Liver (tissue), 9 donors: ENCODE measurements around the gene ANKDD1A. TPM values are rescaled to one million over a fixed set of nuclear protein-coding genes. Genes with fewer than 3 reads are reported as not detected.

Source experiments
- DNase-seq: peaks from one replicate; pipeline ENCODE4 v3.0.0-alpha.2; 2017; ENCODE audit warnings: low spot score
- H3K27ac ChIP-seq, 2 donors: one replicate each; pipeline ENCODE4 v1.7.0; 2013; ENCODE audit warnings: inconsistent platforms in 2 of 2, low read length in 2 of 2, control low read depth in 1 of 2, low read depth in 1 of 2, mild to moderate bottlenecking in 1 of 2
- H3K27me3 ChIP-seq, 4 donors: one replicate each; pipeline versions ENCODE4 v1.6.1 to v1.7.0; 2013; ENCODE audit warnings: low read length in 3 of 4, inconsistent platforms in 1 of 4, mild to moderate bottlenecking in 1 of 4, moderate library complexity in 1 of 4; ENCODE audit not compliant: control insufficient read depth in 4 of 4, insufficient read depth in 4 of 4
- H3K36me3 ChIP-seq, 4 donors: one replicate each; pipeline versions ENCODE4 v1.6.1 to v1.7.0; 2013; ENCODE audit warnings: low read length in 3 of 4, mild to moderate bottlenecking in 3 of 4, low read depth in 1 of 4, moderate library complexity in 1 of 4; ENCODE audit not compliant: control insufficient read depth in 4 of 4, insufficient read depth in 3 of 4
- H3K4me1 ChIP-seq, 4 donors: one replicate each; pipeline versions ENCODE4 v1.6.1 to v1.7.0; 2013; ENCODE audit warnings: low read length in 3 of 4, mild to moderate bottlenecking in 3 of 4, moderate library complexity in 1 of 4; ENCODE audit not compliant: control insufficient read depth in 4 of 4, insufficient read depth in 4 of 4
- H3K4me3 ChIP-seq, 3 donors: one replicate each; pipeline versions ENCODE4 v1.6.1 to v1.7.0; 2013; ENCODE audit warnings: low read length in 3 of 3, control low read depth in 1 of 3, low read depth in 1 of 3, mild to moderate bottlenecking in 1 of 3
- H3K9ac ChIP-seq, 2 donors: one replicate each; pipeline ENCODE4 v1.7.0; 2013; ENCODE audit warnings: low read length in 2 of 2, mild to moderate bottlenecking in 2 of 2, moderate library complexity in 2 of 2, control low read depth in 1 of 2, low read depth in 1 of 2
- H3K9me3 ChIP-seq, 4 donors: one replicate each; pipeline versions ENCODE4 v1.6.1 to v1.7.0; 2013; ENCODE audit warnings: low read length in 3 of 4; ENCODE audit not compliant: control insufficient read depth in 4 of 4
- ATF3 ChIP-seq: IDR thresholded peaks from 2 replicates; pipeline ENCODE4 v1.6.1; 2016; ENCODE audit warnings: antibody characterized with exemption
- CTCF ChIP-seq: fragments of 150-350 bp; IDR thresholded peaks from 2 replicates; pipeline ENCODE4 v1.5.1; 2017; ENCODE audit warnings: improper control_type of control experiment, low read depth, low read length; ENCODE audit not compliant: missing input control
- EGR1 ChIP-seq, 2 donors: IDR thresholded peaks; 2 replicates each; pipeline ENCODE4 v1.6.1; 2016 to 2018; ENCODE audit warnings: antibody characterized with exemption in 2 of 2, low read depth in 2 of 2
- FOXA1 ChIP-seq: IDR thresholded peaks from 2 replicates; pipeline ENCODE4 v1.6.1; 2016; ENCODE audit warnings: antibody characterized with exemption
- FOXA2 ChIP-seq: IDR thresholded peaks from 2 replicates; pipeline ENCODE4 v1.6.1; 2016; ENCODE audit warnings: antibody characterized with exemption
- GABPA ChIP-seq, 2 donors: IDR thresholded peaks in 1 of 2; conservative IDR thresholded peaks in 1 of 2; 2 replicates each; pipeline ENCODE4 v1.6.1; 2016; ENCODE audit warnings: antibody characterized with exemption in 2 of 2, mild to moderate bottlenecking in 1 of 2, moderate library complexity in 1 of 2
- HNF4A ChIP-seq, 2 donors: conservative IDR thresholded peaks; 2 replicates each; pipeline ENCODE4 v1.6.1; 2016; ENCODE audit warnings: antibody characterized with exemption in 2 of 2, mild to moderate bottlenecking in 2 of 2
- HNF4G ChIP-seq: IDR thresholded peaks from 2 replicates; pipeline ENCODE4 v1.6.1; 2016; ENCODE audit warnings: antibody characterized with exemption
- JUND ChIP-seq, 2 donors: IDR thresholded peaks; 2 replicates each; pipeline ENCODE4 v1.6.1; 2016; ENCODE audit warnings: antibody characterized with exemption in 2 of 2
- MAX ChIP-seq: IDR thresholded peaks from 2 replicates; pipeline ENCODE4 v1.6.1; 2016; ENCODE audit warnings: antibody characterized with exemption
- NR2F2 ChIP-seq: IDR thresholded peaks from 2 replicates; pipeline ENCODE4 v1.6.1; 2016; ENCODE audit warnings: antibody characterized with exemption
- RAD21 ChIP-seq, 2 donors: IDR thresholded peaks; 2 replicates each; pipeline ENCODE4 v1.6.1; 2016; ENCODE audit warnings: antibody characterized with exemption in 2 of 2, mild to moderate bottlenecking in 2 of 2
- RXRA ChIP-seq, 2 donors: IDR thresholded peaks; 2 replicates each; pipeline ENCODE4 v1.6.1; 2017 to 2018; ENCODE audit warnings: antibody characterized with exemption in 2 of 2, mild to moderate bottlenecking in 1 of 2
- SP1 ChIP-seq: IDR thresholded peaks from 2 replicates; pipeline ENCODE4 v1.6.1; 2018; ENCODE audit warnings: antibody characterized with exemption, mild to moderate bottlenecking
- TAF1 ChIP-seq: conservative IDR thresholded peaks from 2 replicates; pipeline ENCODE4 v1.6.1; 2016; ENCODE audit warnings: antibody characterized with exemption, mild to moderate bottlenecking
- YY1 ChIP-seq: IDR thresholded peaks from 2 replicates; pipeline ENCODE4 v1.6.1; 2016; ENCODE audit warnings: antibody characterized with exemption, mild to moderate bottlenecking
- ZBTB33 ChIP-seq: IDR thresholded peaks from 2 replicates; pipeline ENCODE4 v1.6.1; 2016; ENCODE audit warnings: antibody characterized with exemption
- WGBS: extraction: QIAGEN DNeasy Blood & Tissue Kit; methylation state at CpG from one replicate; pipeline ENCODE4 v1.1.7; 2013; 5-methylcytosine and 5-hydroxymethylcytosine counted together
- polyA plus RNA-seq, 2 donors: library from polyadenylated mRNA; stranded (reverse) in 1 of 2; unstranded in 1 of 2; fragments of 200-250 nt in 1 of 2; fragments of >200 nt in 1 of 2; fragmentation: Nextera tagmentation in 1 of 2; extraction: Ambion mirVana in 1 of 2; gene quantifications; one replicate each; pipeline versions ENCODE4 v1.2.1 to v1.2.3, GENCODE V29; 2013 to 2015
- total RNA-seq, 2 donors: library from RNA; depleted of rRNA; stranded (reverse); fragments of >200 nt; gene quantifications; one replicate each; pipeline ENCODE4 v1.2.3, GENCODE V29; 2014
- donor health status: healthy.
- donor health status: healthy.
- donor health status: healthy.
- donor health status: healthy.
- donor health status: healthy.

Gene ANKDD1A
- total and polyA plus RNA-seq, 4 donors = 0.32 to 1.0 (median 0.59) TPM

- Histone ChIP-seq H3K36me3 (no peaks in the 10 kb centered on the region), H3K27ac (no peak overlapping the region), H3K4me1 (peaks cover 3 to 12% (median 4%) of the 10 kb centered on the region in 4 donors), H3K9me3 (no peaks in the 10 kb centered on the region), H3K9ac (no peak overlapping the region), H3K27me3 (no peaks in the 10 kb centered on the region), H3K4me3 (no peak overlapping the region)
- TF ChIP-seq NR2F2 = no peak
- TF ChIP-seq FOXA2 = no peak
- TF ChIP-seq TAF1 = no peak
- TF ChIP-seq EGR1 (IDR thresholded peaks at IDR 0.05; ENCODE audit: low read depth in 2 of 2) = no peak
- no peak for TF ChIP-seq GABPA (IDR thresholded peaks at IDR 0.05 in 1 of 2, conservative IDR thresholded peaks at IDR 0.05 in 1 of 2)
- no peak for TF ChIP-seq ATF3
- TF ChIP-seq HNF4A (conservative IDR thresholded peaks at IDR 0.05) = no peak
- no peak for TF ChIP-seq YY1
- no peak for TF ChIP-seq FOXA1
- TF ChIP-seq ZBTB33 = no peak
- no peak for TF ChIP-seq JUND (IDR thresholded peaks at IDR 0.05)
- no peak for TF ChIP-seq RXRA (IDR thresholded peaks at IDR 0.05)
- no peak for DNase-seq
- 72% methylated on average over 13 of the region's 13 CpGs for WGBS
These were observed 4.0 kb downstream of the ANKDD1A start for GRCh38 chr15:64915518-64916227.

GRCh38 chr15:64916365-64916764, 4.7 kb downstream of the ANKDD1A start:
- H3K27me3 ChIP-seq = no peaks in the 10 kb centered on the region
- H3K27ac ChIP-seq = no peak overlapping the region
- H3K4me1 ChIP-seq = peaks cover 2 to 9% (median 3%) of the 10 kb centered on the region in 4 donors
- H3K9me3 ChIP-seq = no peaks in the 10 kb centered on the region
- DNase-seq = no peak
- no peaks in the 10 kb centered on the region for H3K36me3 ChIP-seq
- H3K9ac ChIP-seq = no peak overlapping the region
- H3K4me3 ChIP-seq = no peak overlapping the region
- TF ChIP-seq CTCF = no peak
- TF ChIP-seq FOXA2 = no peak
- no peak for TF ChIP-seq JUND (IDR thresholded peaks at IDR 0.05)
- TF ChIP-seq GABPA (IDR thresholded peaks at IDR 0.05 in 1 of 2, conservative IDR thresholded peaks at IDR 0.05 in 1 of 2) = no peak
- no peak for TF ChIP-seq NR2F2
- 91% methylated on average over 2 of the region's 2 CpGs for WGBS

- no peaks in the 10 kb centered on the region for H3K27me3 ChIP-seq
- H3K36me3 ChIP-seq = no peaks in the 10 kb centered on the region
- DNase-seq = no peak
- WGBS = 94% methylated on average over 9 of the region's 9 CpGs
- H3K4me3 ChIP-seq = no peak overlapping the region
- TF ChIP-seq YY1 (no peak), HNF4A (conservative IDR thresholded peaks at IDR 0.05) (no peak), CTCF (no peak), EGR1 (IDR thresholded peaks at IDR 0.05; ENCODE audit: low read depth in 2 of 2) (no peak), FOXA1 (no peak), MAX (no peak), ZBTB33 (no peak), ATF3 (no peak), RAD21 (IDR thresholded peaks at IDR 0.05) (no peak), HNF4G (no peak), SP1 (no peak), NR2F2 (no peak)
- no peak overlapping the region for H3K9ac ChIP-seq
- H3K4me1 ChIP-seq = peaks cover 0 to under 1% (median under 1%) of the 10 kb centered on the region in 4 donors
- no peaks in the 10 kb centered on the region for H3K9me3 ChIP-seq
- H3K27ac ChIP-seq = no peak overlapping the region
These were observed 5.5 kb downstream of the ANKDD1A start for GRCh38 chr15:64917211-64917610.
